Karpas-422 (cell line): ENCODE data around the gene OR10H2. TPM values are rescaled to one million over a fixed set of nuclear protein-coding genes. Genes with fewer than 3 reads are reported as not detected.
A peak's percentile ranks its signal among the peaks of the same experiment; 100 is the strongest.
"Not testable (repeated sequence)": the region's sequence is repeated elsewhere in the genome, so short reads cannot be mapped to it uniquely, and the experiment has no call there.

Experiments used
- DNase-seq: peaks from one replicate; pipeline ENCODE4 v3.0.0-alpha.2; 2015
- H2AFZ ChIP-seq: fragments of 200-600 bp; sonication (generic); 2 replicates; pipeline ENCODE4 v1.6.1; 2014; ENCODE audit warnings: antibody characterized with exemption, low read length, mixed read lengths
- H3K27ac ChIP-seq: fragments of 200-600 bp; sonication (generic); 2 replicates; pipeline ENCODE4 v1.5.1; 2014; ENCODE audit warnings: mild to moderate bottlenecking, low read length, moderate library complexity
- H3K27me3 ChIP-seq: fragments of 200-600 bp; sonication (generic); 2 replicates; pipeline ENCODE4 v1.6.1; 2014; ENCODE audit warnings: low read length, mixed read lengths
- H3K36me3 ChIP-seq: fragments of 200-600 bp; sonication (generic); 2 replicates; pipeline ENCODE4 v1.6.1; 2014; ENCODE audit warnings: low read length, mixed read lengths; ENCODE audit not compliant: insufficient read depth
- H3K4me1 ChIP-seq: fragments of 200-600 bp; sonication (generic); 2 replicates; pipeline ENCODE4 v1.6.1; 2014; ENCODE audit warnings: mild to moderate bottlenecking, low read length, mixed read lengths
- H3K4me2 ChIP-seq: fragments of 200-600 bp; sonication (generic); 2 replicates; pipeline ENCODE4 v1.6.1; 2014; ENCODE audit warnings: low read length, low read depth, mild to moderate bottlenecking; ENCODE audit not compliant: poor library complexity, severe bottlenecking
- H3K4me3 ChIP-seq: fragments of 200-600 bp; sonication (generic); 2 replicates; pipeline ENCODE4 v1.5.1; 2014; ENCODE audit warnings: mild to moderate bottlenecking, antibody characterized with exemption, low read length, mixed read lengths
- H3K79me2 ChIP-seq: fragments of 200-600 bp; sonication (generic); 2 replicates; pipeline ENCODE4 v1.6.1; 2014; ENCODE audit warnings: mild to moderate bottlenecking, low read length, mixed read lengths
- H3K9ac ChIP-seq: fragments of 200-600 bp; sonication (generic); 2 replicates; pipeline ENCODE4 v1.6.0; 2014; ENCODE audit warnings: low read length
- H3K9me2 ChIP-seq: fragments of 200-600 bp; sonication (generic), shearing (Covaris generic); replicated peaks from 2 replicates; pipeline ENCODE4 v1.6.0; 2014; ENCODE audit warnings: mild to moderate bottlenecking, low read length, moderate library complexity; ENCODE audit not compliant: insufficient read depth
- H3K9me3 ChIP-seq: fragments of 300-700, 200-600 bp; sonication (generic); 2 replicates; pipeline ENCODE4 v1.6.1; 2014; ENCODE audit warnings: low read length, mixed read lengths
- H4K20me1 ChIP-seq: fragments of 200-600 bp; sonication (generic); 2 replicates; pipeline ENCODE4 v1.6.1; 2014; ENCODE audit warnings: mild to moderate bottlenecking, antibody characterized with exemption, low read length, low read depth; ENCODE audit not compliant: insufficient read depth
- total RNA-seq: library from RNA; depleted of rRNA; stranded (reverse); fragments of >200 nt; shearing (Covaris generic); gene quantifications from 2 replicates; pipeline ENCODE4 v1.2.3, GENCODE V29; 2014; ENCODE audit warnings: low replicate concordance

OR10H2 gene
- total RNA-seq, 1 experiment from 2014 or later: not detected

- Histone ChIP-seq H3K9ac (no peak within 1 kb of the TSS), H3K4me1 (no peaks in the 10 kb centered on the region), H3K4me3 (no peak within 1 kb of the TSS), H3K79me2 (no peaks in the 10 kb centered on the region), H3K27ac (no peak within 1 kb of the TSS), H4K20me1 (no peaks in the 10 kb centered on the region), H3K9me3 (no peaks in the 10 kb centered on the region; the same call in 1 of the 2 replicates), H3K4me2 (no peak within 1 kb of the TSS), H3K9me2 (no peaks in the 10 kb centered on the region), H3K36me3 (no peaks in the 10 kb centered on the region), H2AFZ (no peak within 1 kb of the TSS), H3K27me3 (no peaks in the 10 kb centered on the region)
- DNase-seq: no peak
Measured at GRCh38 chr19:15737722-15738121, 9.9 kb downstream of the OR10H2 start, which contains the start of gene OR10H3. TSS of gene OR10H3 (plus strand) at chr19:15737985. CDS start at chr19:15741393, 3,408 bp downstream.

- H2AFZ ChIP-seq: no peak overlapping the region
- no peaks in the 10 kb centered on the region for H3K4me1 ChIP-seq
- no peak for DNase-seq
- no peaks in the 10 kb centered on the region for H4K20me1 ChIP-seq
- H3K27ac ChIP-seq: no peak overlapping the region
- no peaks in the 10 kb centered on the region for H3K36me3 ChIP-seq
- H3K9ac ChIP-seq: no peak overlapping the region
- no peak overlapping the region for H3K4me2 ChIP-seq
- no peaks in the 10 kb centered on the region for H3K79me2 ChIP-seq
- no peaks in the 10 kb centered on the region for H3K9me2 ChIP-seq
- H3K9me3 ChIP-seq: no peaks in the 10 kb centered on the region; the same call in 1 of the 2 replicates
- H3K4me3 ChIP-seq: no peak overlapping the region
- H3K27me3 ChIP-seq: no peaks in the 10 kb centered on the region
Measured at GRCh38 chr19:15740785-15741184, 13.0 kb downstream of the OR10H2 start.

- H3K9me2 ChIP-seq: no peaks in the 10 kb centered on the region
Measured at GRCh38 chr19:15748239-15748638, 20.4 kb downstream of the OR10H2 start.

GRCh38 chr19:15758379-15758778, 30.6 kb downstream of the OR10H2 start:
- no peaks in the 10 kb centered on the region for H3K9me2 ChIP-seq
- H3K27me3 ChIP-seq: no peaks in the 10 kb centered on the region
- no peaks in the 10 kb centered on the region for H3K79me2 ChIP-seq
- H2AFZ ChIP-seq: no peak overlapping the region
- H3K4me2 ChIP-seq: no peak overlapping the region
- no peaks in the 10 kb centered on the region for H3K4me1 ChIP-seq
- H3K9ac ChIP-seq: no peak overlapping the region
- no peaks in the 10 kb centered on the region for H3K36me3 ChIP-seq
- no peak overlapping the region for H3K4me3 ChIP-seq
- no peak overlapping the region for H3K27ac ChIP-seq
- H3K9me3 ChIP-seq: no peaks in the 10 kb centered on the region
- H4K20me1 ChIP-seq: 0 out of 2 replicates have a peak, but pooled peaks cover 4% of the 10 kb centered on the region
- no peak for DNase-seq

More at GRCh38 chr19:15748239-15748638, 20.4 kb downstream of the OR10H2 start:
- no peaks in the 10 kb centered on the region for H4K20me1 ChIP-seq
- no peak for DNase-seq
- H3K9me3 ChIP-seq: no peaks in the 10 kb centered on the region
- no peaks in the 10 kb centered on the region for H3K79me2 ChIP-seq
- H3K9ac ChIP-seq: no peak overlapping the region
- H3K27ac ChIP-seq: no peak overlapping the region
- H2AFZ ChIP-seq: no peak overlapping the region
- H3K36me3 ChIP-seq: no peaks in the 10 kb centered on the region
- H3K4me3 ChIP-seq: no peak overlapping the region
- no peaks in the 10 kb centered on the region for H3K27me3 ChIP-seq
- H3K4me2 ChIP-seq: no peak overlapping the region
- no peaks in the 10 kb centered on the region for H3K4me1 ChIP-seq

GRCh38 chr19:15759962-15760565, 32.2 kb downstream of the OR10H2 start:
- Histone ChIP-seq H3K9me3 (no peaks in the 10 kb centered on the region), H3K4me3 (no peak overlapping the region), H3K9ac (no peak overlapping the region), H3K4me2 (no peak overlapping the region), H3K79me2 (no peaks in the 10 kb centered on the region), H3K9me2 (no peaks in the 10 kb centered on the region), H3K27ac (no peak overlapping the region), H2AFZ (no peak overlapping the region), H3K36me3 (no peaks in the 10 kb centered on the region), H4K20me1 (0 out of 2 replicates have a peak, but pooled peaks cover 4% of the 10 kb centered on the region), H3K27me3 (no peaks in the 10 kb centered on the region), H3K4me1 (no peaks in the 10 kb centered on the region)
- peak; percentile 70 for DNase-seq

GRCh38 chr19:15769586-15769985, 41.8 kb downstream of the OR10H2 start:
- no peaks in the 10 kb centered on the region for H3K9me2 ChIP-seq
- no peaks in the 10 kb centered on the region for H3K36me3 ChIP-seq
- no peak overlapping the region for H3K4me2 ChIP-seq
- H3K27ac ChIP-seq: no peak overlapping the region
- peak; percentile 48 for DNase-seq
- H3K9ac ChIP-seq: no peak overlapping the region
- no peaks in the 10 kb centered on the region for H3K9me3 ChIP-seq
- H4K20me1 ChIP-seq: no peaks in the 10 kb centered on the region
- H2AFZ ChIP-seq: no peak overlapping the region
- no peaks in the 10 kb centered on the region for H3K79me2 ChIP-seq
- H3K4me1 ChIP-seq: no peaks in the 10 kb centered on the region
- H3K27me3 ChIP-seq: no peaks in the 10 kb centered on the region
- no peak overlapping the region for H3K4me3 ChIP-seq

- H3K4me2 ChIP-seq, H2AFZ ChIP-seq, H3K4me3 ChIP-seq, H3K9me2 ChIP-seq, H3K9ac ChIP-seq, H4K20me1 ChIP-seq, H3K9me3 ChIP-seq, DNase-seq, H3K4me1 ChIP-seq, H3K36me3 ChIP-seq, H3K27ac ChIP-seq, H3K27me3 ChIP-seq, H3K79me2 ChIP-seq: not testable (repeated sequence)
Measured at GRCh38 chr19:15774159-15774558, 46.3 kb downstream of the OR10H2 start.

GRCh38 chr19:15775249-15775648, 47.4 kb downstream of the OR10H2 start:
- H2AFZ ChIP-seq: no peak overlapping the region
- no peaks in the 10 kb centered on the region for H3K79me2 ChIP-seq
- no peaks in the 10 kb centered on the region for H3K27me3 ChIP-seq
- no peaks in the 10 kb centered on the region for H3K9me3 ChIP-seq
- H3K4me2 ChIP-seq: no peak overlapping the region
- no peaks in the 10 kb centered on the region for H3K9me2 ChIP-seq
- H3K27ac ChIP-seq: no peak overlapping the region
- H3K4me1 ChIP-seq: no peaks in the 10 kb centered on the region
- DNase-seq: no peak
- no peaks in the 10 kb centered on the region for H3K36me3 ChIP-seq
- H4K20me1 ChIP-seq: no peaks in the 10 kb centered on the region
- no peak overlapping the region for H3K4me3 ChIP-seq
- H3K9ac ChIP-seq: no peak overlapping the region
